Ovary (tissue), 9 donors: ENCODE measurements around the gene SLIT1. TPM values are rescaled to one million over a fixed set of nuclear protein-coding genes. Genes with fewer than 3 reads are reported as not detected.

Experiments used
- DNase-seq, 5 donors: peaks; one replicate each; pipeline ENCODE4 v3.0.0-alpha.2; 2019 to 2020
- H3K27ac ChIP-seq, 2 donors: fragments of 200-600 bp; one replicate each; pipeline versions ENCODE4 v1.5.1 to v1.8.0; 2019 to 2022
- H3K27me3 ChIP-seq: fragments of 200-600 bp; one replicate; pipeline ENCODE4 v1.8.0; 2022
- H3K36me3 ChIP-seq: fragments of 200-600 bp; sonication (generic); one replicate; pipeline ENCODE4 v1.5.1; 2019
- H3K4me1 ChIP-seq: one replicate; pipeline ENCODE4 v1.8.1; 2013; ENCODE audit warnings: mild to moderate bottlenecking, moderate library complexity; ENCODE audit not compliant: insufficient read depth
- H3K4me3 ChIP-seq: fragments of 200-600 bp; sonication (generic); one replicate; pipeline ENCODE4 v1.5.1; 2017
- H3K9me3 ChIP-seq, 2 donors: fragments of 200-600 bp in 1 of 2; sonication (generic) in 1 of 2; one replicate each; pipeline versions ENCODE4 v1.5.1 to v1.8.1; 2013 to 2019; ENCODE audit warnings: mild to moderate bottlenecking in 1 of 2, moderate library complexity in 1 of 2
- CTCF ChIP-seq, 3 donors: fragments of 450-650 bp in 2 of 3; fragments of 200-600 bp in 1 of 3; IDR thresholded peaks; one replicate each; pipeline versions ENCODE4 v1.5.1 to v1.8.0; 2016 to 2022; ENCODE audit warnings: antibody characterized with exemption in 3 of 3, mild to moderate bottlenecking in 1 of 3
- EP300 ChIP-seq: sonication (generic); formaldehyde crosslinking; IDR thresholded peaks from one replicate; pipeline ENCODE4 v1.6.1; 2017; ENCODE audit warnings: antibody characterized with exemption
- POLR2A ChIP-seq: fragments of 450-650 bp; IDR thresholded peaks from one replicate; pipeline ENCODE4 v1.6.1; 2017; ENCODE audit warnings: antibody characterized with exemption, mild to moderate bottlenecking, moderate library complexity
- WGBS, 3 donors: extraction: QIAGEN DNeasy Blood & Tissue Kit in 1 of 3; methylation state at CpG; one replicate each; pipeline versions ENCODE4 v1.1.5 to v1.1.7; 2013 to 2017; 5-methylcytosine and 5-hydroxymethylcytosine counted together
- intact Hi-C, 4 donors: fragments of 100-400 bp; cut with DNase I; formaldehyde crosslinking; loops; one replicate each; pipeline versions ENCODE4 v1.11.0 to v1.15.1; 2022 to 2023
- polyA plus RNA-seq, 2 donors: library from polyadenylated mRNA; stranded (reverse); fragments of 200-250 nt in 1 of 2; fragments of 350-450 nt in 1 of 2; fragmentation: Illumina TruSeq in 1 of 2; extraction: RNeasy Lipid Tissue Mini Kit (QIAGEN cat#74804) in 1 of 2; gene quantifications; one replicate each; pipeline ENCODE4 v1.2.3, GENCODE V29; 2013 to 2014
- total RNA-seq, 7 donors: library from RNA; depleted of rRNA in 2 of 7; stranded (reverse); fragments of >200 nt in 2 of 7; fragmentation: NEBNext Ultra II Directional in 3 of 7; extraction: Animal tissue kit (Norgen Biotek cat#: 25700) in 3 of 7; gene quantifications; one replicate each; pipeline versions ENCODE4 v1.1.0 to v1.2.4, GENCODE V29; 2016 to 2023
- donor health status: DM: no; HTN: no; CAD: no; lungs with moderate emphysema.
- donor health status: DM: no; HTN: no; CAD: no.
- donor health status: Bipolar disorder and iron deficiency.
- donor health status: DM: yes; HTN: yes; CAD: no.
- donor health status: DM: no; HTN: no; CAD: no.
- donor health status: DM: yes; HTN: yes; CAD: no.

Gene SLIT1
- total and polyA plus RNA-seq, 9 donors = under 0.01 to 0.62 (median 0.25) TPM

DNA sequence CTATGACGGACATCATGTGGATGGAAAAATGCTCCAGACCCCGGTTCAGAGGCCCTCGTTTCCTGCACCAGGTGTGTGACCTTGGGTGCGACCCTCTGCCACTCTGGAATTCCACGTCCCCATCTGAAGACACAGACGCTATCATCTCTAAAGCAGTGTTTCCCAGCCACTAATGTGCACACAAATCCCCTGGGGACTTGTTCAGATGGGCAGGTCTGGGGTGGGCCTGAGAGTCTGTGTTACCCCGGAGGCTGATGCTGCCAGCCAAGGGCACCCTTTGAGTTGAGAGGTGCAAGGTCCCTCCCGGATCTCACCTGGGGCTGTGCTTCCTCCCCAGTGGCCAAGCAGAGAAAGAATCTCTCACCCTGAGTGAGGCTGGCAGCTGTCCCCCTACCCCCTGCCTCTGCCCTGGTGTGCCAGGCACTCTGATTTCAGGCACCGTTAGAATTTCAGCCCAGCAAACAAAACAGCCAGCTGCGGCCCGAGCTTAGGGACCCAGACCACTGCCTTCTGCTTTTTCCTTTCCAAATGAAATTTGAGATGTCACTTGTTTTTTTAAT, 90.0 kb downstream of the SLIT1 start:
- WGBS, 3 donors = 38 to 50% (median 49%) methylated on average over 11 of the region's 11 CpGs
- DNase-seq = no peak
- H3K9me3 ChIP-seq = no peaks in the 10 kb centered on the region
- H3K4me3 ChIP-seq = no peak overlapping the region
- intact Hi-C loops = no loop called here
- H3K4me1 ChIP-seq = peaks cover 3% of the 10 kb centered on the region
- H3K36me3 ChIP-seq = no peaks in the 10 kb centered on the region
- H3K27me3 ChIP-seq = no peaks in the 10 kb centered on the region
- TF ChIP-seq EP300 (no peak), POLR2A (no peak), CTCF (IDR thresholded peaks at IDR 0.05) (no peak)
- H3K27ac ChIP-seq = no peak overlapping the region

DNA sequence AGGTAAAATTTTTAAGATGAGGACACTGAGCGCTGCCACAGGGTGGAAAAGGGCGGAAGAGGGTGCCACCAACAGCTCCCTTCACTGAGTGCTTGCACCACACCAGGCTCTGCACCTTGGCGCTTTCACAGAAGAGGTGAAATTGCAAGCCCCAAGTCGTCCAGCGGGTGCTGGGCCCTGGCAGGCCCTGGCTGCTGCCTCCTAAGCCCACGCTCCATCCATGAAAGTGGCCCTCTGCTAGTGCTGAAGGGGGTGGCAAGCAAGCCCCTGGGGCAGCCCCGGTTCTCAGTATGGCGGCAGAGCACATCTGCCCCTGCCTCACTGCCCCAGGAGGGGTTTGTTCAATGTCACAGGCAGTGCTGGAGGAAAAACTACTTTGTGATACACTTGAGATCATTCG, 95.1 kb downstream of the SLIT1 start:
- Histone ChIP-seq H3K36me3 (no peaks in the 10 kb centered on the region), H3K9me3 (no peaks in the 10 kb centered on the region), H3K4me1 (no peaks in the 10 kb centered on the region), H3K4me3 (no peak overlapping the region), H3K27ac (no peak overlapping the region), H3K27me3 (no peaks in the 10 kb centered on the region)
- WGBS, 3 donors = 78 to 86% (median 82%) methylated on average over 9 of the region's 9 CpGs
- intact Hi-C loops = no loop called here
- TF ChIP-seq EP300 = no peak
- TF ChIP-seq CTCF (IDR thresholded peaks at IDR 0.05) = no peak
- TF ChIP-seq POLR2A = no peak
- DNase-seq = no peak

DNA sequence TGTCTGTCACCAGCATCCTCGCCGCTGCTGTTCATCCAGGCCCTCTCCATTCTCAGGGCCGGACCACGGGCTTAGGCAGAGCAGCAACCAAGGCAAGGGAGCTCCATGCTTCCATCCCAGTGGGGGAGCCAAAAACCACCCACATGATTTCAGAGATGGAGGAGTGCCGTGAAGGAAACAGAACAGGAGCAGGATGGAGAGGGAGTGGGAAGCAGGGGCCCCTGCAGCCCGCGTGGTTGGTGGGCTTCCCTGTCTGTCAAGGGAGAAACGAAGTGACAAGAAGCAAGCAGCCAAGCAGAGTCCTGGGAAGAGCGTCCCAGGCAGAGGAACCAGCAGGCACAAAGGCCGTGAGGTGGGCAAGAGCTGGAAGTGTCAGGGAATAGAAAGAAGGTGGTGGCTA, 95.7 kb downstream of the SLIT1 start:
- H3K27me3 ChIP-seq = no peaks in the 10 kb centered on the region
- H3K27ac ChIP-seq = no peak overlapping the region
- TF ChIP-seq POLR2A = no peak
- TF ChIP-seq CTCF (IDR thresholded peaks at IDR 0.05) = no peak
- no peak for TF ChIP-seq EP300
- no peaks in the 10 kb centered on the region for H3K4me1 ChIP-seq
- DNase-seq = no peak
- intact Hi-C loops = no loop called here
- H3K4me3 ChIP-seq = no peak overlapping the region
- H3K9me3 ChIP-seq = no peaks in the 10 kb centered on the region
- no peaks in the 10 kb centered on the region for H3K36me3 ChIP-seq
- WGBS, 3 donors = 63 to 69% (median 69%) methylated on average over 10 of the region's 10 CpGs

- no peak overlapping the region for H3K4me3 ChIP-seq
- intact Hi-C loops = no loop called here
- no peaks in the 10 kb centered on the region for H3K9me3 ChIP-seq
- no peaks in the 10 kb centered on the region for H3K4me1 ChIP-seq
- DNase-seq = no peak
- 27 to 40% (median 36%) methylated on average over 15 of the region's 15 CpGs for WGBS, 3 donors
- H3K27ac ChIP-seq = no peak overlapping the region
- H3K36me3 ChIP-seq = no peaks in the 10 kb centered on the region
- TF ChIP-seq POLR2A (no peak), CTCF (IDR thresholded peaks at IDR 0.05) (no peak), EP300 (no peak)
- H3K27me3 ChIP-seq = no peaks in the 10 kb centered on the region
Observed at GRCh38 chr10:97089209-97089870, 96.4 kb downstream of the SLIT1 start.
